Measurements from ENCODE around the gene KRTAP5-7.
"Not testable (repeated sequence)": the region's sequence is repeated elsewhere in the genome, so short reads cannot be mapped to it uniquely, and the experiment has no call there.

Gene KRTAP5-7

GRCh38 chr11:71532036-71532610 is 5.1 kb downstream of the KRTAP5-7 start:
- DNase-seq (ENCODE audit: low spot score) = no peak

- not testable (repeated sequence) for DNase-seq (ENCODE audit: low spot score)
Measured at GRCh38 chr11:71534711-71535608, 7.9 kb downstream of the KRTAP5-7 start.

GRCh38 chr11:71535825-71536224 is 8.8 kb downstream of the KRTAP5-7 start:
- DNase-seq (ENCODE audit: low spot score) = no peak

GRCh38 chr11:71537537-71537936 is 10.5 kb downstream of the KRTAP5-7 start:
- DNase-seq (ENCODE audit: low spot score) = no peak

GRCh38 chr11:71537977-71538665 is 11.1 kb downstream of the KRTAP5-7 start, which contains the start of gene KRTAP5-8:
Gene KRTAP5-8 (plus strand): TSS chr11:71538025. CDS start chr11:71538056, 31 bp downstream.
- DNase-seq (ENCODE audit: low spot score) = not testable (repeated sequence)

- no peak for DNase-seq (ENCODE audit: low spot score)
Measured at GRCh38 chr11:71538666-71538990, 11.6 kb downstream of the KRTAP5-7 start.

- no peak for DNase-seq (ENCODE audit: low spot score)
Measured at GRCh38 chr11:71539017-71539416, 11.9 kb downstream of the KRTAP5-7 start.

- DNase-seq (ENCODE audit: low spot score) = not testable (repeated sequence)
Measured at GRCh38 chr11:71539971-71540370, 12.9 kb downstream of the KRTAP5-7 start.

- DNase-seq (ENCODE audit: low spot score) = not testable (repeated sequence)
Measured at GRCh38 chr11:71540521-71541304, 13.6 kb downstream of the KRTAP5-7 start.

GRCh38 chr11:71542382-71542781 is 15.3 kb downstream of the KRTAP5-7 start:
- DNase-seq (ENCODE audit: low spot score) = no peak

GRCh38 chr11:71542879-71543777 is 16.1 kb downstream of the KRTAP5-7 start:
- no peak for DNase-seq (ENCODE audit: low spot score)

- DNase-seq (ENCODE audit: low spot score) = no peak
Measured at GRCh38 chr11:71543866-71544265, 16.8 kb downstream of the KRTAP5-7 start.

GRCh38 chr11:71544525-71545214 is 17.6 kb downstream of the KRTAP5-7 start:
- no peak for DNase-seq (ENCODE audit: low spot score)

- DNase-seq (ENCODE audit: low spot score) = no peak
Measured at GRCh38 chr11:71545405-71545966, 18.4 kb downstream of the KRTAP5-7 start.

- no peak for DNase-seq (ENCODE audit: low spot score)
Measured at GRCh38 chr11:71548120-71548519, 21.1 kb downstream of the KRTAP5-7 start, which contains the start of gene KRTAP5-9. Gene KRTAP5-9 (plus strand): TSS chr11:71548420. CDS start chr11:71548658, 238 bp downstream.

- DNase-seq (ENCODE audit: low spot score) = no peak
Measured at GRCh38 chr11:71548716-71549151, 21.7 kb downstream of the KRTAP5-7 start.

GRCh38 chr11:71551711-71552110 is 24.6 kb downstream of the KRTAP5-7 start:
- DNase-seq (ENCODE audit: low spot score) = no peak

- no peak for DNase-seq (ENCODE audit: low spot score)
Measured at GRCh38 chr11:71554996-71555395, 27.9 kb downstream of the KRTAP5-7 start.

GRCh38 chr11:71555508-71555907 is 28.4 kb downstream of the KRTAP5-7 start:
- DNase-seq (ENCODE audit: low spot score) = no peak

GRCh38 chr11:71556018-71556417 is 29.0 kb downstream of the KRTAP5-7 start:
- DNase-seq (ENCODE audit: low spot score) = no peak
